ENCODE results near the gene PIGR.

PIGR gene, protein sequence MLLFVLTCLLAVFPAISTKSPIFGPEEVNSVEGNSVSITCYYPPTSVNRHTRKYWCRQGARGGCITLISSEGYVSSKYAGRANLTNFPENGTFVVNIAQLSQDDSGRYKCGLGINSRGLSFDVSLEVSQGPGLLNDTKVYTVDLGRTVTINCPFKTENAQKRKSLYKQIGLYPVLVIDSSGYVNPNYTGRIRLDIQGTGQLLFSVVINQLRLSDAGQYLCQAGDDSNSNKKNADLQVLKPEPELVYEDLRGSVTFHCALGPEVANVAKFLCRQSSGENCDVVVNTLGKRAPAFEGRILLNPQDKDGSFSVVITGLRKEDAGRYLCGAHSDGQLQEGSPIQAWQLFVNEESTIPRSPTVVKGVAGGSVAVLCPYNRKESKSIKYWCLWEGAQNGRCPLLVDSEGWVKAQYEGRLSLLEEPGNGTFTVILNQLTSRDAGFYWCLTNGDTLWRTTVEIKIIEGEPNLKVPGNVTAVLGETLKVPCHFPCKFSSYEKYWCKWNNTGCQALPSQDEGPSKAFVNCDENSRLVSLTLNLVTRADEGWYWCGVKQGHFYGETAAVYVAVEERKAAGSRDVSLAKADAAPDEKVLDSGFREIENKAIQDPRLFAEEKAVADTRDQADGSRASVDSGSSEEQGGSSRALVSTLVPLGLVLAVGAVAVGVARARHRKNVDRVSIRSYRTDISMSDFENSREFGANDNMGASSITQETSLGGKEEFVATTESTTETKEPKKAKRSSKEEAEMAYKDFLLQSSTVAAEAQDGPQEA

DNA sequence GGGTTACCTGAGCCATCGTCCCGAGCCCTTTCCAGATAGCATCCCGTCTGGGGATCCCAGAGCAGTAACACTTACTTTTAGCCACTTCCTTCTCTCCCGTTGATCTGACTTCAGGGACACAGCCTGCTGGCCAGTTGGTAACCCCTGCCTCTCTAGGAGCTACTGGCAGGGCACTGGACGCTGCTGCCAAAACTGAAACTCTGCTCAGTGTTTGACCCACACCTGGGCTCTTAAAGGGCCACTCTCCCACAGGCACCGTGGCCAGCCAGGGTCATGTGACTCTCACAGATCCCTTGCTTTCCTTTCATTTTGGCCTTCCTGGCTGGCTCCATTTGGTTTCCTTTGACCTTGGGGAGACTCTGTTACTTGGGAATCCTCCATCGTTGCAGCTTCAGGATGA lies at the start of gene PIGR:
PIGR (minus strand) TSS at position 206 of the 400 bp plus-strand sequence. CDS start 5,935 bp downstream, outside the sequence.
- no peak for DNase-seq (ENCODE audit: low read depth)

DNA sequence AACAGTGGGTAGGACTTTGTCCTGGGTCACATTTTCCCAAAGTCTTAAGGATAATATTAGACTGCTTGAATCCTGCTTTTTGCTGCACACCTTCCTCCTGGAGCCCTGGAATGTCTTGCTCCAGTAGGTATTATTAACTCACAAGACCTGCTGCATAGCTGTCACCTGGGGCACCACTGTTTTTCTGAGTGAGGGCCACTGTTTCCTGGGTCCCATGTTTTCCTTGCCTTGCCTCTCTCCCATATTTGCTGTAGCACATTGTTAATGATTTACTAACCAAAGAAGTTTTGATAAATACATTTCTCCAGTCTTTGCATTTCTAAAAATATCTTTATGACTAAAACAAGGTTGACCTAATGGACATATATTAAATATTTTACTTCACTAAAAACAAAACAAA lies 46.5 kb upstream of the PIGR start:
- DNase-seq (ENCODE audit: low read depth): no peak

DNA sequence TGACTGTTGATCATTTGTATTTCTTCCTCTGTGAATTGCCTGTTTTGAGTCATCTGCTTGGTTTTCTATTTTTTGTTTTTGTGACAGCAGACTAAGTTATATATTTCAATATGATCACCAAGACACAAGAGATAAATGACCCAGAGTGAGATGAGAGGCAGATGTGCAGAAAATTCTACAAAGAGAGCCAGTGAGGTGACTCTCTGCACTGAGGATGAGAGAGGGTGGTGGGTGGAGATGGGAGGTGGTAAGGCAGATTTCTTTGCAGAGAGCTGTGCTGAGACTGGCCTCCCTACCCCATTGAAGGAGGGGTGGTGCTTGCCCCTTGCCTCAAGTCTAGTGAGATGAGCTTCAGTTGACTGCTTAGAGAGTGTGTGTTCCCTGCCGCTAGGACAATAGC lies 41.6 kb upstream of the PIGR start:
- no peak for DNase-seq (ENCODE audit: low read depth)

DNA sequence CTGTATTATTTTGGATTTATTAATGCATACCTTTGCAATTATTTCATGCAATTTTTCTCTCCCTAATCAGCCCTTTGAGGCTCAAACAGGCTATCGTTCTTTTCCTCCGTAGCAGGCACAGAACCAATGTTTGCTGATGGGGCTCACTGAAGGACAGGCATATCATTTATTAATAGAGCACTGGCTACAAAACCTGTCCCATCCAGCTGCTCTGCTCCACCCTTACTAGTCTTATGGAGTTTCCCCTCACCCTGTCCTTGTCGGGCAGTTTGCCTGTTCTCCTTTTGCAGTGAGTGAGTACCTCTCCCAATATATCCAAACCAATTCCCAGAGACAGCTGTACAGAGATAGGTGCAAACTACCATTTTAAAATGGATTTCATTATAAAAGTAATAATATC lies 40.6 kb upstream of the PIGR start:
- DNase-seq (ENCODE audit: low read depth): no peak

DNA sequence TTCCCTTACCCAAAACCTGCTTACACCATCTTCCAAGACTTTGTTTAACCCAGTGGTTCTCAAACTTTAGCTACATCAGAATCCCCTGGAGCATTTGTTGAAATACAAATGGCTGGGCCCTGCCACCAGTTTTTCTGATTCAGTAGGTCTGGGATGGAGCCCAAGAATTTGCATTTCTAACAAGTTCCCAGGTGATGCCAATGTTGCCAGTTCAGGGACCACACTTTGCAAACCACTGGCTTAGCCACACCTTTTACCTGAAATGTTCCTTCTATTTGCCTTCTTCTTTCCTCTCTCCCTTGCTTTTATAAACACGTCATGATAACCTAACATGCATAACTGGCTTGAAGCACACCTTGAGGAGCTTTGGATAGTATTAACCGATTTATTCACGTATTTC lies 40.1 kb upstream of the PIGR start:
- DNase-seq (ENCODE audit: low read depth): no peak

DNA sequence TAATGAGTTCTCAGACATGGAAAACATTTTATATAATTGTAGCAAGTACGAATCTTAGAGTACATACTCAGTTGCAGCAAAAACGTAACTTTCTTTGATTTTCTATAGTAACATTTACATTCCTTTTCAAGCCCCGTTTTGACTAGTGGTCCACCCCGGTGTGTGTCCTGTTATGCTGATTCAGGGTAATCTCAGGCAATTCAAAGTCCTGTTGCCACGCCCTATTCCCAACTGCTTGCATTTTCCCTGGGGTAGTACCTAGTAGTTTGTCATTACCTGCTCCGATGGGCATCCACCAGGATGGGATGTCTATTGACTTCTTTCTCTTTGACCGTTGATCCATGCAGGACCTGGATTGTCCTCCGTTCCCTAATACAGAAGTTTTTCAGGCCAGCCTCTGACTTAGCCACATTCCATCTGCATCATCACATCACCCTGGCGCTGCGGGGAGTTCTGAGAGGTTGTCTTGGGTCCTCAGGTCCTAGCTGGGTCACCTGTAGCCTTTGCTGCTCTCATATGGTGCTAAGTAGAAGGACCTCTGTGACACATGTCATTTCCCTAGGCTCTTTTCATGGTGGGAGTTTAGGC lies 39.0 kb upstream of the PIGR start:
- no peak for DNase-seq (ENCODE audit: low read depth)

DNA sequence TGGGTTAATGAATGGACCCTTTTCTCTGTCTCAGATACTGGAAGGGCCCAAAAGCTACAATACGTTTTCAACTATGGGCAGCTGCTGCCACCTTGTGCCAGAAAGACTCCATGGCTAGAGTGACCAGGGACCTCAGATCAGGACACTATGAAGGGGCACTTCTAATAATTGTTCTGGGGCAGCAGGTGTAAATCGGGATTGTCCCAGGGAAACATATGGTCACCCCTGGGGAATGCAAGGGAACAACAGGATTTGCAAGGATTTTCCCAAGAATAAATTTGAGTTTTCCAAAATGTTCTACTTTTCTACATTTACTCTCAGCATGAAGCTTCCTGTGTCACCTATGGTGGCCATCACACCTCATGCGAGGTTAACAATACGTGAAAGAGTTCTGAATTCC lies 36.0 kb upstream of the PIGR start:
- peak; percentile 44 for DNase-seq (ENCODE audit: low read depth)

DNA sequence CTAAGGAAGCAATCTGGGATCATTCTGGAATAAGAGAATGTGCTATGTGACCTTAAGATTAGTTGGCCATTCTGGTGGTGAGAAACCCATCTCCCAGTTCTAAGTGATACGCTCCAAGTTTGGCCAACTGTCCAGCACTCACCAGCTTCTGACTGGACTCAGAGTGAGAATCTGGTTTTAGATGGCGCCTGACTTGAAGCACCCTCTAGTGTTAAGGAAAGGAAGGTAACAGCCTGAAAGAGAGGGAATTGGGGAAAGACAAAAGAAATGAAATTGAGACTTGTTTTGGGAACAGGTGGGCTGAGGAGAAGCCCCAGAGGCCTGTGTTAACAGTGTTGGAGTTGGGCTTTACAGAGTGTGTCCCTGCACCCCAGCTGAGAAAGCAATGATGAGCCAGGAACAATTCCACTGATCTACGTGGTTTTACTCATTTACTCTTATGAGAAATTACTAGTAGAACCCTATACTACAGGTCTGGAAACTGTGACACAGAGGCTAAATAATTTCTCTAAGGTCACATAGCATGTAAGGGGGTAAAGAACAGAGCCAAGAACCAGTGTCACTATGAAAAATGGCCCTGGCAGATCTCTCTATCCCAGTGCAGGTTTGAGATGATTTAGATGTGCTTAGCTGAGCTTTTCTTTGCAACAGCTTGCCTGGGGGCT lies 33.2 kb upstream of the PIGR start:
- no peak for DNase-seq (ENCODE audit: low read depth)

DNA sequence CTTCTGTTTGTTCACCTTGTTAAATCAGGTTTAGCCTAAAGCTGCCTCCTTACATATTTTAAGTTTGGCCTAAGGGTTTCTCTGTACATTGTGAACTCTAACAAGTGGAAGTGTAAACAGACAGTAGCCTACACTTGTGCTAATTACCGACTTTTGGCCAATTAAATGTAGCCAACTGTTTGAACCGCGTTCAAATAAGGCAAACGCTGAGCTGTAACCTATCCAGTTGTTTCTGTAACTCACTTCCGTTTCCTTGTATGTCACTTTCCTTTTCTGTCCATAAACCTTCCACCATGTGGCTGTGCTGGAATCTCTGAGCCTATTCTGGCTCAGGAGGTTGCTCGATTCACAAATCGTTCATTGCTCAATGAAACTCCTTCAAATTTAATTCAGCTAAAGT lies 32.0 kb upstream of the PIGR start:
- no peak for DNase-seq (ENCODE audit: low read depth)

DNA sequence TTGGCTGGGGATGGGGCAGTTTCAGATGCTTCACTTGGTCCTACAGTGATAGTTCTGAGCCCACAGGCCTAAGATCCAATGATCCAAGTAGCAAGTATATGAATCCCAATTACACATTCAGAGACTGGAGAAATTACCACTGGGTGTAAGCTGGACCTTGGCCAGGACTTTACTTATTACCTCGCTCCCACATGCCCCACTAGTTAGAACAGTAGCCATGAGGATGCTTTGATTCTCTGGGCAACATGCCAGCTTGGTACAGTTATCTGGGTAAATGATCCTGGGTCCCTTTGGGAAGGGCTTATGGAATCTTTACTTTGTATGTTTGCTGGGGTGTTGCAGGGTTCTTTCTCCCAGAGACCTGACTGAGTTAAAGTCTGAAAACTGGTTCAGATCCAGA lies 29.0 kb upstream of the PIGR start:
- DNase-seq (ENCODE audit: low read depth): no peak

DNA sequence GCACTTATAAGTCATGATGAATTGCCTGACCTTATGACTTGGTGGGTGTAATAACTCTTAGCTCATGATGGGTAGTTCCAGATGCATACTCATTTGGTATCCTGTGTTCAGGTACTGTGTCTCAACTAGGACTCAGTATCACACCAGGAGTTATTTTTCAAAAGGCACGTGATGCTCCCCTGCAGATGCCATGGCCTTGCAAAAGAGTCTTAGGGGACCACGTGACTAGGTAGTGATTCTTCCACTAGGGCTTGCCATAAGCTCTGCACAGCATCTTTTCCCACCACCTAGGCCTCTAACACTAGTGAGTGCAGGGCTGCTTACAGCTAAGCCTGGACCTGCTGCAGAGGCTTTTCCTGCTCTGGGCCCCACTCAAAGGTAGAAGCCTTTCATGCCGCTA lies 27.9 kb upstream of the PIGR start:
- no peak for DNase-seq (ENCODE audit: low read depth)

DNA sequence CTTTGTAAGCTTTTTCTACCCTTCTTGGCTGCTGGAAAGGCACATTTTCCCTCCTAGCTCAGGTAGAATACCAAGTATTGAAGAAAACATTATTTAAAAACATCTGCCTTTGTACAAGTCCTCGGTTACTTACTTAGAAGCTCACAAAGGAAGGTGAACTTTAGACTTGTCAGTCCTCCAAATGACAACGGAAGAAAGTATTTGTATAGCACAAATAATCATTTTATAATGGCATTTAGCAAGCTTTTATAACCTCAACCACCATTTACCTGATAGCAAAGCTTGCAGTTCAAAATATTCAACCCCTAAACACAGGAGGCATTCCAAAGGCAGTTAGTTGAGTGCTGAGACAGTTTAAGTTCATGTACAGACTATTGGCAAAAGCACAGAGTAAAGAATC lies 26.5 kb upstream of the PIGR start:
- DNase-seq (ENCODE audit: low read depth): no peak

DNA sequence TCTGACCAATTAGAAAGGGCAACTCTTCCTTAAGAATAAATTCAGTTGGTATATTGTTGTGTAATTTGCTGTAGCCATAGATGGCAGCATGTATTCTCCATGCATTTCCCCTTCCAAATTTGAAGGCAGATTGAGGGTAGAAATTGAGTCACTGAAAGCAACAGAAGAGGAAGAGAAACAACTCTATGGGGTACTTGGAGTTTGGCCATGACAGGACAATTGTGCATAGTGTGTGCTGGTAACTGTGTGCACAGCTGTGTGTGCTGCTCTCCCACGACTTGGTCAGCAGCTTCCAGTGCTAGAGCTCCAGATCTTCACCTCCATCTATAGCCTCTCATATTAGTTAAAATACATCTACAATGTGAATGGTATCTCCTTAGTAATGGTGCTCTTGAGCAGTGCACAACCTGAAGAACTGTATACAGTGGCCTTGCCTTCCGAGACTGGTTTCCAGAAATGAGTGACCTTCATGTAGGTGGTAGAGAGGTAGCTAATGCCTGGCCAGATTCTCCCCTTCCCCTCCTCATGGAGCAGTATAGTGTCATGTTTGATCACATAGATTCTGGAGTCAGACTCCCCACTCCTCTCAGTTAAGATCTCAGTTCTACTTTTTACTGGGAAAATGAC lies 24.9 kb upstream of the PIGR start:
- DNase-seq (ENCODE audit: low read depth): no peak

DNA sequence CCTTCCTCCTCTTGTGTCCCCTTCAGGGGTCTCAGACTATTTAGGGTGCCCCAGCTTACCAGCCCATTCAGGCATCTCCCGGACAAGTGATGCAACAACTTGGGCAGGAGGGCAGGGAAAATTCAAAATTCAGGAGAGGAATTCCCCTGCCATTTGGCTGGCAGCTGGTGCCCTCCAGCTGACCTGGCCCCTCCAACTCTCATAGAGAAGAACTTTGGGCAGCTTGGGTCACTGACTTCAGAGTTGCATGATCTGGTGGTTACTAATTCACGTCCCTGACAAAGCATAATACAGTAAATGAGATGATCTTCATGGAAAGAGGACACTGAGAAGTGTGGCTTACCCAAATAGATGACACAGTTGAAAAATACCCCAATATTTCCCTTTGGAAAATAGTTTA lies 24.2 kb upstream of the PIGR start, which contains the start of gene FCAMR:
FCAMR (minus strand) TSS at position 15 of the 400 bp plus-strand sequence. CDS start 335 bp downstream, outside the sequence.
- no peak for DNase-seq (ENCODE audit: low read depth)

DNA sequence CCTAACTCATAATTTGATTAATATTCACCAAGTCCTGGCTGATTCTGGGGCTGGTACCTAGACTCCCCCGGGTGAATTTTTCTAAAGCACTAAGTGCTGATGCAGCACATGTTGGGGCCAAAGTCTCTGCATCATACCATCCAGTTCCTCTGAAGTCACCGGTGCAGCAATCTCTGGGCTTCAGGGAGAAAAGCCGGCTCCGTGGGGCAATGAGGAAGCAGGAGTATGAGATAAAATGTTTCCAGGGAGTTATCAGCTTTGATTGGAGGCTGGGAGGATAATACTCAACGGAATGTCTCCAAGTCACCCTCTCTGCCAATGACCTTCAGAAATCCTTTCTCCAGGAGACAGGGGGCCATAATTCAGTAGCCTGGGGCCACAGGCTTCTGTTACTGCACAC lies 22.8 kb upstream of the PIGR start:
- DNase-seq (ENCODE audit: low read depth): no peak

DNA sequence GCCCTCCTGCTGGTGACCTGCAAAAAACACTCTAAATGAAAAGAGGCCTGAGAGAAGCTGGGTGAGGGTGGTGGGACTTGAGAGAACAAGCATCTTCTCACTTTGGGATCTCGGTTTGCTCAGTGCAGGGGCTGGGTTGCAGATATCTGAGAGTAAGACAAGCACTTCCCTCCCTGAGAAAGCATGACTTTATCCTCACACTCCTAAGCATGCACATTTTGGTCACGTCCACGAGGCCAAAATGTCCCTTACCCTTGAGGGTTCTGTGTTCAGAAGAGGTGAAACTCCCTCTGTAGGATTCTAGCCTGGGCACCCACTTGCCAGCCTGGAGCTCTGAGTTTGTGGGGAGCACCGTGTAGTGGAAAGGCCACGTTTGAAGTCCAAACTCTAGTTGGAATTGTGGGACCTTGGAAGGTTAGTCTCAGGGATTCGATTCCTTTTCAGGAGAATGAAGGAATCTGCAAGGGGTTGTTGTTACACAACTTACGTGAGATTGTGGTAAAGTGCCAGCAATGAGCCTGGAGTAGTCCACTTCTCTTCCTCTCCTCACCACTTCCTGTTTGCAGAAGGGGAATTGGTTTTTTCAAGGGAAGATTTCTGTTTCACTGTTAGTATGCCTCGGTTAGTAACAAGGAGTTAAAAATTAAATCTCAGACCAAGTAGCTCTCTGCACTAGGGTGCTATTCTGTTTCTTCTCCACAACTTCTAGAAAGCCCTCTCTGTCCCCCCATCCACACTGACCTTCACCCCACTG lies 21.0 kb upstream of the PIGR start:
- DNase-seq (ENCODE audit: low read depth): no peak

DNA sequence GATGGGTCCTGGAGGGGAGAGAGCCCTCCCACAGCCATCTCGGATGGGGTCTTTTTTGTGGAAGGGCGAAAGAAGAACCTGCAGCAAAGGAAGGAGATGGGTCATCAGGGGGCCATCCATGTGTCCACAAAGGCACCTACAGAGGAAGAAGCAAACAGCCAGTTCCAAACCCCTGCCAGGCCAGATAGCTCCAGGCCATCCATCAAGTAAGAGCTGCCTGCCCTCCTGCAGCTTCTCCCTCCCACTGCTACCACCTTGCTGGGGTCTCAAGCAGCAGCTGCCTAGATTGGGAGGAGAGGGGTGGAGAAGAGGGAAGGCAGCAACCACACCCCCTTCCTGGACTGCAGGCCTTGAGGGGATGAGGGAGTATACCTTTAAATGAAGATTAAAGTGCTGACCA lies 19.5 kb upstream of the PIGR start:
- DNase-seq (ENCODE audit: low read depth): no peak

DNA sequence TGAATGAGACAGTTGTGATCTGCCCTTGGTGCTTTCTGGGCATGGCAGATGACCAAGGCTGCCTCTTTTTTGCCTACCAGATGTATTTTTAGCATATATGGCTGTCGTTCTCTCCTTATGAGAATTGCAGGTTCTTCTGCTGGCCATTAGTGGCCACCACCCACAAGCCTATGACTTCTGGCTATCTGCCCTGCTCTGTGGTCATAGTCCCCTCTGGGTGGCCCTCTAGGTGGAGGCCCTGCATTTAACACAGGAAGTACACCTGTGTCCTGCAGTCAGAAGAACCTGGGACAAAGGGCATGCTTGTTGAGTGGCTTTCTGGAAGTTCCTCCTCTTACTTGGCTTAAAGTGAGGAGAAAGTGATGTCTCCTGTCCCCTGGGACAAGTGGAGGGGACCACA lies 17.5 kb upstream of the PIGR start:
- DNase-seq (ENCODE audit: low read depth): no peak

DNA sequence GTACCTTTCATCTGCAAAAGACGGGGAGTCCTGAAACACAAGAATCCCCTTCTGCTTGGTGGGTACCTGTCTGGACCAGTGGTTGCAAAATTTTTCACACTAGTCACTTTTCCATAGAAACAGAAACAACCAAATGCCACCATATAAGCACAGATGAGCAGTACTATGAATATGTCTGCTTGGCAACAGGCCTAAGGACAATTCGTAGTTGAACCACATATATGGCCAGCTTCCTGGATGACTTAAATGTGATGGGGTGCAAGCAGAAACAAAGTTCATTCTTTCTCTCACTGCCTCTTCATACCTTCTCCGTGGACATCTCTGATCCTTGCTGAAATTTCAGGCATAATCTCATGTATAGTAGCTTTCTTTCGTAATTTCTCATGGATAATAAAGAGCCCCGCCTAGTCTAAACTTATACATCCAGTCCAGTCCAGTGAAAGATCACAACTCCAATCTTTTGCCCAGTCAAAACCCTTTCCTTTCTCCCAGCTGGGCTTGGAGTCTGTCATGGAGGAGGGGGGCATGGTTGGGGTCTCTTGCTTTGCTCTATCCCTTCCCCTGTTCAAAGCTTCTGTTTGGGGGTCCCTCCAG lies 16.9 kb upstream of the PIGR start:
- DNase-seq (ENCODE audit: low read depth): no peak

DNA sequence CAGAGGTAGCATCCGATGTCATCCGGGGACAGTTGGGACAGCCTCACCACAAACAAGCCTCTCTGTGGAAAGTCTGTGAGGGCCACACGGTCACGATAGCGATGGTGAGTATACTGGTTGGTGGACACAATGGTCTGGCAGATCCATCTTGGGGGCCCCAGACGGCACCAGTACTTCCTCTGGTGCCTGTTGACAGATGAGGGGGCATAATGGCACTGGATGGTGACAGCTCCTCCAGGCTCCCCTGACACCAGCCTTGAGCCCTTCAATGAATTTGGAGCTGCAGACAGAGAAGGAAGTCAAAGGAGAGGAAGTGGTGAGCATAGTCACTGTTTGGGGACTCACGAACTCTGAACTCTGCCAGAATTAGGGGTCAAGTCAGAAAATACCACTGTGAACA lies 16.0 kb upstream of the PIGR start:
- no peak for DNase-seq (ENCODE audit: low read depth)

DNA sequence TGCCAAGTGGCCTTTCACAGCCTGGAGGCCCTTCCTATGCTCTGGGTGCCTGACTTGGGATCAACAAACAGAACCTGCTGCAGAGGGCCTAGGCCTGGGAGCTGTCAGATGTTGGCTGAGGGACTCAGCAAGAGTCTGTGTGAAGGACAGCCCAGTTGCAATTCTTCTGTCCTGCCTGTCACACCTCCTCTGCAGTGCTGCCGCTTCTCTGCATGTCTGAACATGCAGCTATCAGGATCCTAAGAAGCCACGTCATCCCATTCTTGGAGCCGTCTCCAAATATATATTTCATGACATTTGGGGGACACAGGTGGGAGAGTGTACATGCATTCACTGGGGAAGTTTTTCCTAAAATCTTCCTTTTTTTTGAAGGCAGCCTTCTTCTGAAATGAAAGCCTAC lies 15.4 kb upstream of the PIGR start:
- DNase-seq (ENCODE audit: low read depth): no peak
